GM10266 (cell line): Measurements from ENCODE around the gene IL2.

Experiments used
- DNase-seq: peaks from one replicate; pipeline ENCODE4 v3.0.0; 2012; ENCODE audit errors: extremely low spot score
- CTCF ChIP-seq: IDR thresholded peaks from 2 replicates; pipeline ENCODE4 v1.5.1; 2012; ENCODE audit warnings: mild to moderate bottlenecking, low read depth; ENCODE audit not compliant: control insufficient read depth, insufficient read depth; ENCODE audit errors: missing control alignments

The IL2 gene

DNA sequence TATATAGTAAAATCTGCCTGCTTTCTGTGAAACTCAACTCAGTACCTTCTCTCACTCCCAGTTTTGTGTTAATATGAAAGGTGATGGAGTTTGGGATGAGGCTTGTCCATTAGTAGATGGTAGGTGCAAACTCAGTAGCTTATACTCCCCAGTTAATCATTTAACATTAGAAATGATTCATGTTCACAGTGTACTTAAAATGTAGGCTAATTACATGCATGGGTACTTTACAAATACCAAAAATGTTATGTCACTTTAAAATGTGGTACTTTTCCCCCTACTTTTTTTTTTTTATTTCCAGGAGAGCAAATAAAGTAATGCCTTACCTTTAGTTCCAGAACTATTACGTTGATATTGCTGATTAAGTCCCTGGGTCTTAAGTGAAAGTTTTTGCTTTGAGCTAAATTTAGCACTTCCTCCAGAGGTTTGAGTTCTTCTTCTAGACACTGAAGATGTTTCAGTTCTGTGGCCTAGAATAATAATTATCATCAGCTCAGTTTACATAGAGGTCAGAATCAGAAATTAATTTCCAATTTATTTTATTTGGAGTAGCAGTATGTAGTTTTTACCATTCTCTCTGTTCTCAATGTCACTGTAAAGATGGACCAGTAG is 3.0 kb downstream of the IL2 start:
- DNase-seq: no peak
- no peak for TF ChIP-seq CTCF

- peak; percentile 3 for DNase-seq
Observed at GRCh38 chr4:122450847-122451246, 5.7 kb downstream of the IL2 start.

DNA sequence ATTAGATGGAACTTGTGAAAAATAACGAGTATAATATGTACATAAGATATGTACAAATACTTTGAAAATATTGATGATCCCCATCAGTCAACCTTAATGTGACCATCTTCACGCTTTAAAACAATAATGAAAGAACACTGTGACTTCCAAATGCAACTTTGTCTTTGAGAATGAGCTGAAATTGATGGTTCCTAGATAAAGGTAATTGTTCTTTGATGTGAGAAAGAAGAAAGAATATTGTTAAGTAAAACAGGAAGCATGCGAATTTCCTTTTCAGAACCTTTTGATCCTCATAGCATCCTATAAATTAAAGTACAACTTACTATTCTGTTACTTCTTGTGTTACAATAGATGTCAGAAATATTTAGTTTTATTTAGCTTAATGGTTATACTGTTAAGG is 22.2 kb downstream of the IL2 start:
- DNase-seq: no peak
- TF ChIP-seq CTCF: no peak

More at GRCh38 chr4:122450847-122451246, 5.7 kb downstream of the IL2 start:
- no peak for TF ChIP-seq CTCF

DNA sequence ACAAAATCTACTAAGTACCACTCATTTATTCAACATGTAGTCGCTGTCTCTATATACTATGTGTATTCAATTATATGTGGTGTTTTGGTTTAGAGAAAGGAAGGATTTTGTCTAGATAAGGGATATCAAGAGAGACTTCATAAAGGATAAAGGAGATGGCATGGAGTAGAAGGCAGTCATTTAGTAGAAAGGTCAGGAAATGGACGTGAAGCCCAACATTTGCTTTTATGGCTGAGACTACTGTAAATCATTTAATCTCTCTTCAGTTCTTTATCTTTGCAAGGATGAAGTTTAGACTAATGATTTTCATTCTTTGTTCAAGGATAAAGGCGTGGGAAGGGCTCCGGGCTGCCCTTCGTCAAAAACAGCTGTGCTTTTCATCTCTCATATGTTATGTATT is 25.2 kb downstream of the IL2 start:
- no peak for TF ChIP-seq CTCF
- no peak for DNase-seq

- no peak for TF ChIP-seq CTCF
- no peak for DNase-seq
Observed at GRCh38 chr4:122423246-122423645, 33.3 kb downstream of the IL2 start.

DNA sequence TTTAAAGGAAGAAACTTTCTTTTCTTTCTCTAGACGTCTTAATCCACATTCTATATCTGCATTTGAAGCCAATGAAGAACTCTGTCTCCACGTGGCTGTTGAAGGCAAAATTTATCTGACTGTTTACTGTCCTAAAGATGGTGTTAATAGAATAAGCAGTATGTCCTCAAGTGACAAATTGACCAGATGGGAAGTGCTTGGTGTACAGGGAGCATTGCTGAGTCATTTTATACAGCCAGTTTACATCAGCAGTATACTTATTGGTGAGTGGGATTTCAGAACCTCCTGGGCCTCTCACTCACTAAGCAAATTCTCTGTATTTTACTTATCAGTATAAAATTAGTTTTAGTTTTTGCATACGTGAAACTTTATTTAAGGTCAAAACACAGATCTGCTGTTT is 44.0 kb downstream of the IL2 start:
- no peak for TF ChIP-seq CTCF
- DNase-seq: no peak

- no peak for DNase-seq
- no peak for TF ChIP-seq CTCF
Observed at GRCh38 chr4:122403861-122404260, 52.7 kb downstream of the IL2 start.
